ENCODE measurements around the gene TPRKB. TPM values are rescaled to one million over a fixed set of nuclear protein-coding genes. Genes with fewer than 3 reads are reported as not detected.
"Not testable (repeated sequence)": the region's sequence is repeated elsewhere in the genome, so short reads cannot be mapped to it uniquely, and the experiment has no call there.

TPRKB gene
- total and polyA plus RNA-seq, 2 donors (not counting 1 experiment from before 2014, with no cell fraction given) = 24.3 to 31.2 TPM

DNA sequence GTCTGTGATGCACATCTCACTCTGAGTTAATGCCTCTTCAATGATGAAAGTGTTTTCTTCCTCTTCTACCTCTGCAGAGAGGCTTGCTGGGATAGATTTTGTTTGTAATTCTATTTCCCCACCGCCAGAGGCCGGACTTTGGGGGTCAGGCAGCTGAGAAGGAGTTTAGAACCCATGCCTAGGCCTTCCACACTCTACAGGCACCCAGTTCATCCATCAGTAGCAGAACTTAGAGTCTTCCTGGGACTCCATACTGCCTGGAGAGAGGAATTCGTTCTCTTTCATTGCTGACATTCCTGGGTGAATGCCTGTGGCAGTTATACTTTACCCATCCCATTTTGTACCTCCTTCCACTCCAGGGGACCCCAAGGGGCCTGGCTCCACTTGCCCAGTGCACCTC is 9.1 kb downstream of the TPRKB start:
- Mint-ChIP-seq H3K4me3 (no peak overlapping the region), H3K27ac (no peak overlapping the region), H3K4me1 (no peaks in the 10 kb centered on the region), H3K9me3 (ENCODE audit: insufficient read depth) (no peaks in the 10 kb centered on the region), H3K27me3 (no peaks in the 10 kb centered on the region)
- 100% methylated on average over 1 of the region's 3 CpGs for WGBS (ENCODE audit: insufficient coverage)
- POLR2A ChIA-PET = no interaction called here
- Histone ChIP-seq H4K20me1 (ENCODE audit: control insufficient read depth, insufficient read depth, low read length, poor library complexity, severe bottlenecking) (no peaks in the 10 kb centered on the region), H3K4me3 (ENCODE audit: control extremely low read depth in 1 of 5, extremely low read depth in 1 of 5, insufficient read depth in 1 of 5, low read depth in 2 of 5, low read length in 4 of 5) (no peak overlapping the region), H3K27me3 (replicated peaks in 1 of 4; ENCODE audit: control extremely low read depth in 1 of 4, control insufficient read depth in 3 of 4, insufficient read depth in 4 of 4, low read length in 3 of 4) (no peaks in the 10 kb centered on the region), H3K9me3 (ENCODE audit: control extremely low read depth in 1 of 3, control insufficient read depth in 2 of 3, insufficient read depth in 1 of 3, low read length in 2 of 3) (no peaks in the 10 kb centered on the region), H3K27ac (ENCODE audit: low read length in 2 of 2) (no peak overlapping the region), H3K9ac (ENCODE audit: low read length) (no peak overlapping the region), H3K4me1 (ENCODE audit: control insufficient read depth in 2 of 2, insufficient read depth in 2 of 2, low read length in 2 of 2) (no peaks in the 10 kb centered on the region), H3K36me3 (replicated peaks in 1 of 2; ENCODE audit: control extremely low read depth in 1 of 2, control insufficient read depth in 1 of 2, extremely low read depth in 1 of 2, insufficient read depth in 2 of 2, low read length in 1 of 2) (peaks cover 1 to 39% of the 10 kb centered on the region in 2 experiments), H3K79me2 (ENCODE audit: control insufficient read depth, insufficient read depth, low read length) (peaks cover 3% of the 10 kb centered on the region), H3K4me2 (replicated peaks; ENCODE audit: low read depth, low read length, poor library complexity, severe bottlenecking) (no peak overlapping the region), H2AFZ (ENCODE audit: insufficient read depth, low read depth, low read length, poor library complexity, severe bottlenecking) (no peak overlapping the region)
- no peak for ATAC-seq (ENCODE audit: low read depth)
- intact Hi-C loops (cut with micrococcal nuclease) = no loop called here
- DNase-seq = no peak
- no peak for TF ChIP-seq CTCF (IDR thresholded peaks at IDR 0.05)
- no peak for TF ChIP-seq EZH2 (IDR thresholded peaks at IDR 0.05; ENCODE audit: borderline replicate concordance, insufficient read depth, low read depth, low read length, poor library complexity, severe bottlenecking)
- CTCF ChIA-PET = no interaction called here

DNA sequence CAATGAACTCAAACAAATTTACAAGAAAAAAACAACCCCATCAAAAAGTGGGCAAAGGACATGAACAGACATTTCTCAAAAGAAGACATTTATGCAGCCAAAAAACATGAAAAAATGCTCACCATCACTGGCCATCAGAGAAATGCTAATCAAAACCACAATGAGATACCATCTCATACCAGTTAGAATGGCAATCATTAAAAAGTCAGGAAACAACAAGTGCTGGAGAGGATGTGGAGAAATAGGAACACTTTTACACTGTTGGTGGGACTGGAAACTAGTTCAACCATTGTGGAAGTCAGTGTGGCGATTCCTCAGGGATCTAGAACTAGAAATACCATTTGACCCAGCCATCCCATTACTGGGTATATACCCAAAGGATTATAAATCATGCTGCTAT is 10.5 kb downstream of the TPRKB start:
- H3K79me2 ChIP-seq (ENCODE audit: control insufficient read depth, insufficient read depth, low read length); H3K4me3 ChIP-seq (ENCODE audit: control extremely low read depth in 1 of 5, extremely low read depth in 1 of 5, insufficient read depth in 1 of 5, low read depth in 2 of 5, low read length in 4 of 5); CTCF ChIA-PET; H3K27me3 Mint-ChIP-seq; POLR2A ChIA-PET; H4K20me1 ChIP-seq (ENCODE audit: control insufficient read depth, insufficient read depth, low read length, poor library complexity, severe bottlenecking); H3K4me1 Mint-ChIP-seq; DNase-seq; H3K27me3 ChIP-seq (replicated peaks in 1 of 4; ENCODE audit: control extremely low read depth in 1 of 4, control insufficient read depth in 3 of 4, insufficient read depth in 4 of 4, low read length in 3 of 4); H2AFZ ChIP-seq (ENCODE audit: insufficient read depth, low read depth, low read length, poor library complexity, severe bottlenecking); H3K4me1 ChIP-seq (ENCODE audit: control insufficient read depth in 2 of 2, insufficient read depth in 2 of 2, low read length in 2 of 2); H3K9me3 Mint-ChIP-seq (ENCODE audit: insufficient read depth); H3K9me3 ChIP-seq (ENCODE audit: control extremely low read depth in 1 of 3, control insufficient read depth in 2 of 3, insufficient read depth in 1 of 3, low read length in 2 of 3); ATAC-seq (ENCODE audit: low read depth); intact Hi-C loops (cut with micrococcal nuclease); H3K4me2 ChIP-seq (replicated peaks; ENCODE audit: low read depth, low read length, poor library complexity, severe bottlenecking); H3K27ac ChIP-seq (ENCODE audit: low read length in 2 of 2); H3K4me3 Mint-ChIP-seq; H3K9ac ChIP-seq (ENCODE audit: low read length); H3K27ac Mint-ChIP-seq: not testable (repeated sequence)
- no CpG with 5 or more reads among the region's 1 CpG for WGBS (ENCODE audit: insufficient coverage)
- H3K36me3 ChIP-seq (replicated peaks in 1 of 2; ENCODE audit: control extremely low read depth in 1 of 2, control insufficient read depth in 1 of 2, extremely low read depth in 1 of 2, insufficient read depth in 2 of 2, low read length in 1 of 2) = peaks cover 1 to 30% of the 10 kb centered on the region in 2 experiments
